Vagina (tissue), 2 donors: ENCODE data around the gene FCN1. TPM values are rescaled to one million over a fixed set of nuclear protein-coding genes. Genes with fewer than 3 reads are reported as not detected.

Experiments used
- DNase-seq, 2 donors: peaks; one replicate each; pipeline ENCODE4 v3.0.0-alpha.2; 2017; ENCODE audit errors: extremely low spot score in 2 of 2
- H3K27ac ChIP-seq: fragments of 200-600 bp; sonication (generic); one replicate; pipeline ENCODE4 v1.5.1; 2019
- H3K27me3 ChIP-seq: fragments of 200-600 bp; sonication (generic); one replicate; pipeline ENCODE4 v1.5.1; 2019
- H3K36me3 ChIP-seq, 2 donors: fragments of 200-600 bp; sonication (generic); one replicate each; pipeline ENCODE4 v1.5.1; 2017 to 2019
- H3K4me1 ChIP-seq: fragments of 200-600 bp; sonication (generic); one replicate; pipeline ENCODE4 v1.5.1; 2019
- H3K4me3 ChIP-seq, 2 donors: fragments of 200-600 bp; sonication (generic); 1 replicate in 1 of 2; 2 replicates in 1 of 2; pipeline ENCODE4 v1.5.1; 2016 to 2019
- H3K9me3 ChIP-seq: fragments of 200-600 bp; sonication (generic); one replicate; pipeline ENCODE4 v1.5.1; 2019
- CTCF ChIP-seq, 3 experiments: fragments of 450-650 bp in 2 of 3; fragments of 200-600 bp in 1 of 3; sonication (generic) in 1 of 3; IDR thresholded peaks; one replicate each; pipeline ENCODE4 v1.5.1; 2017 to 2019; ENCODE audit warnings: antibody characterized with exemption in 3 of 3, mild to moderate bottlenecking in 2 of 3, moderate library complexity in 2 of 3
- POLR2A ChIP-seq, 2 donors: fragments of 450-650 bp; IDR thresholded peaks; one replicate each; pipeline ENCODE4 v1.6.1; 2017; ENCODE audit warnings: antibody characterized with exemption in 2 of 2, mild to moderate bottlenecking in 2 of 2, moderate library complexity in 2 of 2
- POLR2AphosphoS5 ChIP-seq, 2 donors: sonication (generic); formaldehyde crosslinking; IDR thresholded peaks; one replicate each; pipeline ENCODE4 v1.9.0; 2017; ENCODE audit warnings: antibody characterized with exemption in 2 of 2, mild to moderate bottlenecking in 2 of 2, low read depth in 1 of 2; ENCODE audit not compliant: insufficient read depth in 1 of 2
- intact Hi-C: fragments of 100-400 bp; cut with DNase I; formaldehyde crosslinking; loops from one replicate; pipeline ENCODE4 v1.15.1; 2023
- total RNA-seq: library from RNA; depleted of rRNA; stranded (reverse); fragments of >200 nt; gene quantifications from one replicate; pipeline ENCODE4 v1.2.3, GENCODE V29; 2016

The FCN1 gene
- total RNA-seq, 1 donor from 2014 or later, result 1.7 TPM

GRCh38 chr9:134916161-134916665 is 1.5 kb downstream of the FCN1 start:
- no peaks in the 10 kb centered on the region for H3K9me3 ChIP-seq
- H3K27me3 ChIP-seq, result no peaks in the 10 kb centered on the region
- no peak overlapping the region for H3K27ac ChIP-seq
- no peaks in the 10 kb centered on the region for H3K36me3 ChIP-seq
- DNase-seq, result peak in 1 of 2 donors; percentile 74
- intact Hi-C loops, result no loop called here
- H3K4me1 ChIP-seq, result no peaks in the 10 kb centered on the region
- TF ChIP-seq POLR2AphosphoS5 (IDR thresholded peaks at IDR 0.05; ENCODE audit: insufficient read depth in 1 of 2, low read depth in 1 of 2) (no peak), POLR2A (IDR thresholded peaks at IDR 0.05) (no peak), CTCF (IDR thresholded peaks at IDR 0.05) (no peak)
- H3K4me3 ChIP-seq, result no peak overlapping the region

- no peaks in the 10 kb centered on the region for H3K4me1 ChIP-seq
- peak in 1 of 2 donors; percentile 79 for DNase-seq
- H3K27me3 ChIP-seq, result no peaks in the 10 kb centered on the region
- intact Hi-C loops, result no loop called here
- no peaks in the 10 kb centered on the region for H3K9me3 ChIP-seq
- no peaks in the 10 kb centered on the region for H3K36me3 ChIP-seq
- H3K4me3 ChIP-seq, result no peak overlapping the region
- TF ChIP-seq CTCF (IDR thresholded peaks at IDR 0.05) (no peak), POLR2A (IDR thresholded peaks at IDR 0.05) (no peak), POLR2AphosphoS5 (IDR thresholded peaks at IDR 0.05; ENCODE audit: insufficient read depth in 1 of 2, low read depth in 1 of 2) (no peak)
- H3K27ac ChIP-seq, result no peak overlapping the region
Measured at GRCh38 chr9:134915046-134915985, 2.4 kb downstream of the FCN1 start.

- Histone ChIP-seq H3K27me3 (no peaks in the 10 kb centered on the region), H3K4me3 (no peak overlapping the region), H3K27ac (no peak overlapping the region), H3K36me3 (no peaks in the 10 kb centered on the region), H3K4me1 (no peaks in the 10 kb centered on the region), H3K9me3 (no peaks in the 10 kb centered on the region)
- intact Hi-C loops, result no loop called here
- no peak for DNase-seq
- no peak for TF ChIP-seq POLR2A (IDR thresholded peaks at IDR 0.05)
- no peak for TF ChIP-seq CTCF (IDR thresholded peaks at IDR 0.05)
- TF ChIP-seq POLR2AphosphoS5 (IDR thresholded peaks at IDR 0.05; ENCODE audit: insufficient read depth in 1 of 2, low read depth in 1 of 2), result no peak
Measured at GRCh38 chr9:134914501-134914834, 3.2 kb downstream of the FCN1 start.

GRCh38 chr9:134913713-134914500 is 3.8 kb downstream of the FCN1 start:
- Histone ChIP-seq H3K36me3 (no peaks in the 10 kb centered on the region), H3K4me3 (no peak overlapping the region), H3K27me3 (no peaks in the 10 kb centered on the region), H3K9me3 (no peaks in the 10 kb centered on the region), H3K27ac (no peak overlapping the region), H3K4me1 (no peaks in the 10 kb centered on the region)
- intact Hi-C loops, result no loop called here
- TF ChIP-seq POLR2A (IDR thresholded peaks at IDR 0.05), result no peak
- no peak for TF ChIP-seq POLR2AphosphoS5 (IDR thresholded peaks at IDR 0.05; ENCODE audit: insufficient read depth in 1 of 2, low read depth in 1 of 2)
- no peak for TF ChIP-seq CTCF (IDR thresholded peaks at IDR 0.05)
- DNase-seq, result peak in 1 of 2 donors; percentile 91
